Esophagus muscularis mucosa (tissue), 4 donors: ENCODE measurements around the gene ABI3BP.

Source experiments
- CTCF ChIP-seq, 3 experiments: fragments of 200-600 bp in 2 of 3; fragments of 450-650 bp in 1 of 3; sonication (generic) in 2 of 3; IDR thresholded peaks; one replicate each; pipeline ENCODE4 v1.5.1; 2017 to 2019; ENCODE audit warnings: antibody characterized with exemption in 3 of 3, mild to moderate bottlenecking in 2 of 3, moderate library complexity in 1 of 3
- EP300 ChIP-seq: sonication (generic); formaldehyde crosslinking; IDR thresholded peaks from one replicate; pipeline ENCODE4 v1.6.1; 2017; ENCODE audit warnings: antibody characterized with exemption
- POLR2A ChIP-seq: fragments of 450-650 bp; IDR thresholded peaks from one replicate; pipeline ENCODE4 v1.6.1; 2017; ENCODE audit warnings: antibody characterized with exemption, moderate library complexity, mild to moderate bottlenecking, low read depth

DNA sequence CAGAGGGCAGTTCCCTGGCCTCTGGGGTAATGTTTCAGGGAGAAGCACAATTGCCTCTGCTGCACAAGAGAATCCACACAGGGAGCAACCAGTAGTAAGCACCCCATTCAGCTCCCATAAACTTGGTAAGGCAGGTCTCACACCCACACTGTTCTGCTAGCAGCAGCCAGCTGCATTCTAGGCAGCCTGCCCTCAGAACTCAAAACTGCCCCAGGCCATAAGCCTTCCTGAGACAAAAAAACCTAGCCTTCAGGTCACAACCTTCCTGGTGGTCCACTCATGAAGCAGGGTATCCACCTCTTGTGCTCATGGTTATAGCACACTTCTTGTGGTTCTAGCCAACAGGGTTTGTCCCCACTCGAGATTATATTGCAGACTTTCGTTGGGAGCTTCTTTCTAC is 33.7 kb upstream of the ABI3BP start:
- TF ChIP-seq POLR2A: no peak
- TF ChIP-seq CTCF (IDR thresholded peaks at IDR 0.05): no peak
- TF ChIP-seq EP300: no peak
